Stimulated activated CD8-positive, alpha-beta memory T cell treated with anti-CD3 and anti-CD28 coated beads, Interleukin-7, amount 100 ng/mL, for 1 hour (primary cell): Measurements from ENCODE around the gene GNG12.

ENCODE experiments used
- DNase-seq, 2 donors: peaks; one replicate each; pipeline ENCODE4 v3.0.0-alpha.2; 2020; ENCODE audit warnings: low read depth in 2 of 2

GNG12 gene

GRCh38 chr1:67708606-67709005 lies 124.7 kb downstream of the GNG12 start:
- DNase-seq: no peak

GRCh38 chr1:67705735-67706453 lies 127.4 kb downstream of the GNG12 start:
- DNase-seq: no peak

GRCh38 chr1:67704351-67704750 lies 128.9 kb downstream of the GNG12 start:
- DNase-seq: no peak

GRCh38 chr1:67701876-67702275 lies 131.4 kb downstream of the GNG12 start:
- DNase-seq: no peak

- DNase-seq: no peak
Observed at GRCh38 chr1:67700692-67701410, 132.4 kb downstream of the GNG12 start.

GRCh38 chr1:67700220-67700619 lies 133.0 kb downstream of the GNG12 start:
- no peak for DNase-seq

GRCh38 chr1:67696708-67697107 lies 136.6 kb downstream of the GNG12 start:
- no peak for DNase-seq

- DNase-seq: no peak
Observed at GRCh38 chr1:67695963-67696362, 137.3 kb downstream of the GNG12 start.

GRCh38 chr1:67691712-67692111 lies 141.6 kb downstream of the GNG12 start:
- no peak for DNase-seq

GRCh38 chr1:67690411-67690810 lies 142.9 kb downstream of the GNG12 start:
- no peak for DNase-seq

- no peak for DNase-seq
Observed at GRCh38 chr1:67690018-67690363, 143.3 kb downstream of the GNG12 start.

GRCh38 chr1:67689267-67690017 lies 143.8 kb downstream of the GNG12 start:
- no peak for DNase-seq

GRCh38 chr1:67688526-67689219 lies 144.6 kb downstream of the GNG12 start:
- no peak for DNase-seq

GRCh38 chr1:67687649-67688048 lies 145.6 kb downstream of the GNG12 start:
- DNase-seq: no peak

- no peak for DNase-seq
Observed at GRCh38 chr1:67687198-67687545, 146.1 kb downstream of the GNG12 start.

GRCh38 chr1:67686267-67687197 lies 146.7 kb downstream of the GNG12 start:
- DNase-seq: peak in 1 of 2 donors; percentile 23

GRCh38 chr1:67685558-67686266 lies 147.6 kb downstream of the GNG12 start:
- DNase-seq: peak; percentile 20 to 25

GRCh38 chr1:67685067-67685557 lies 148.2 kb downstream of the GNG12 start, which contains the start of gene GADD45A:
TSS of gene GADD45A (plus strand) at chr1:67685201. CDS start at chr1:67685495, 294 bp downstream.
- DNase-seq: peak; percentile 83 to 86

- DNase-seq: no peak
Observed at GRCh38 chr1:67684526-67685066, 148.7 kb downstream of the GNG12 start.
